Measurements from ENCODE around the gene FRMD4A.

DNA sequence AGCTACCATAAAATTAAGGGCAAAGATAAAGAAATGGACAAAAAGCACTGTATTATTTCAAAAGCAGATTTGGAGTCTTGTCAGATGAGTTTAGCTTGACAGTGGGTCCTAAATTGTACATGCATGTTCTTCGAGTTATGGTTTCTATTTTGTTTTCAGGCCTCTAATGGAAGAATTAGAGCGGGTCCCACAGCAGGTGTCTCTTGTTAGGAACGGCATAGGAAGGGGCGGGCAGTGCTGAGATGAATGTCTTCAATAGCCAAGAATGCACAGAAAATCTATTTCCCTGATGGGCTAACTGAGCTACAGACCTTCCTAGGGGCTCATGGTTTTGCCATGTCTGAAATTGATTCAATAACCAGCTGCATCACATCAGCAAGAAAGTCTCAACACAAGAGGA lies 304.4 kb downstream of the FRMD4A start:
- TF ChIP-seq CTCF (IDR thresholded peaks at IDR 0.05) (no peak), POLR2A (IDR thresholded peaks at IDR 0.05) (no peak)

All from testis (tissue), 2 donors.